Neural cell (in vitro differentiated cells): ENCODE measurements around the gene RFX2.

ENCODE experiments used
- CTCF ChIP-seq: fragments of 450-650 bp; IDR thresholded peaks from 2 replicates; pipeline ENCODE4 v1.5.1; 2014; ENCODE audit warnings: antibody characterized with exemption, mild to moderate bottlenecking, moderate library complexity; ENCODE audit not compliant: poor library complexity, severe bottlenecking
- EZH2 ChIP-seq: fragments of 200-600, 300-800 bp; shearing (Covaris generic), sonication (generic); IDR thresholded peaks from 2 replicates; pipeline ENCODE4 v1.6.1; 2014; ENCODE audit warnings: antibody characterized with exemption, low read length, borderline replicate concordance, mild to moderate bottlenecking; ENCODE audit not compliant: insufficient read depth, poor library complexity, severe bottlenecking
- MXI1 ChIP-seq: fragments of 450-650 bp; conservative IDR thresholded peaks from 2 replicates; pipeline ENCODE4 v1.6.1; 2014; ENCODE audit warnings: antibody characterized with exemption, mild to moderate bottlenecking; ENCODE audit not compliant: poor library complexity, severe bottlenecking
- POLR2AphosphoS5 ChIP-seq: IDR thresholded peaks from 2 replicates; pipeline ENCODE4 v1.6.1; 2012
- RAD21 ChIP-seq: fragments of 450-650 bp; conservative IDR thresholded peaks from 2 replicates; pipeline ENCODE4 v1.6.1; 2014; ENCODE audit warnings: antibody characterized with exemption, mild to moderate bottlenecking, moderate library complexity
- REST ChIP-seq: IDR thresholded peaks from 2 replicates; pipeline ENCODE4 v1.6.1; 2012; ENCODE audit warnings: borderline replicate concordance
- SMC3 ChIP-seq: fragments of 450-650 bp; conservative IDR thresholded peaks from 2 replicates; pipeline ENCODE4 v1.6.1; 2014; ENCODE audit warnings: antibody characterized with exemption, mild to moderate bottlenecking, moderate library complexity; ENCODE audit not compliant: poor library complexity
- TAF1 ChIP-seq: IDR thresholded peaks from 2 replicates; pipeline ENCODE4 v1.6.1; 2012; ENCODE audit warnings: low read depth

GRCh38 chr19:5960005-5961001, 150.0 kb downstream of the RFX2 start:
- TF ChIP-seq EZH2 (no peak), CTCF (no peak), REST (no peak), TAF1 (no peak), MXI1 (no peak), POLR2AphosphoS5 (no peak), RAD21 (no peak), SMC3 (no peak)
